HepG2 (cell line): Measurements from ENCODE around the gene GRB7. TPM values are rescaled to one million over a fixed set of nuclear protein-coding genes. Genes with fewer than 3 reads are reported as not detected.
A peak's percentile ranks its signal among the peaks of the same experiment; 100 is the strongest.

Experiments used
- AKAP8 ChIP-seq: sonication (generic); formaldehyde crosslinking; IDR thresholded peaks from 2 replicates; pipeline ENCODE4 v1.5.1; 2020; ENCODE audit warnings: mild to moderate bottlenecking, missing genetic modification reagents
- ATF6 ChIP-seq: sonication (generic); formaldehyde crosslinking; conservative IDR thresholded peaks from 2 replicates; pipeline ENCODE4 v1.4.0; 2020; ENCODE audit warnings: missing genetic modification reagents
- ELF4 ChIP-seq: sonication (generic); formaldehyde crosslinking; IDR thresholded peaks from 2 replicates; pipeline ENCODE4 v1.5.0; 2020; ENCODE audit warnings: missing genetic modification reagents, mild to moderate bottlenecking, moderate library complexity, borderline replicate concordance
- FOXM1 ChIP-seq: sonication (generic); formaldehyde crosslinking; IDR thresholded peaks from 2 replicates; pipeline ENCODE4 v1.5.0; 2020; ENCODE audit warnings: missing genetic modification reagents
- KDM1A ChIP-seq: IDR thresholded peaks from 2 replicates; pipeline ENCODE4 v1.6.1; 2016; ENCODE audit warnings: missing compliant biosample characterization
- MBD4 ChIP-seq: IDR thresholded peaks from 2 replicates; pipeline ENCODE4 v1.6.1; 2012; ENCODE audit warnings: low read length, inconsistent platforms, borderline replicate concordance
- NRL ChIP-seq: sonication (generic); formaldehyde crosslinking; IDR thresholded peaks from 2 replicates; pipeline ENCODE4 v1.5.0; 2020; ENCODE audit warnings: missing genetic modification reagents, mild to moderate bottlenecking, moderate library complexity, borderline replicate concordance
- PREB ChIP-seq: sonication (generic); formaldehyde crosslinking; IDR thresholded peaks from 2 replicates; pipeline ENCODE4 v1.4.0; 2020; ENCODE audit warnings: missing genetic modification reagents
- RAD21 ChIP-seq: fragments of 450-650 bp; formaldehyde crosslinking; IDR thresholded peaks from 2 replicates; pipeline ENCODE4 v1.5.0; 2020; ENCODE audit warnings: mild to moderate bottlenecking
- ZBTB33 ChIP-seq: sonication (generic); formaldehyde crosslinking; IDR thresholded peaks from 2 replicates; pipeline ENCODE4 v1.4.0; 2020; ENCODE audit warnings: missing genetic modification reagents
- ZFYVE20 ChIP-seq: sonication (generic); formaldehyde crosslinking; IDR thresholded peaks from 2 replicates; pipeline ENCODE4 v1.8.0; 2023; ENCODE audit warnings: low read depth, mild to moderate bottlenecking, moderate library complexity, missing genetic modification reagents, borderline replicate concordance
- ZNF335 ChIP-seq: sonication (generic); formaldehyde crosslinking; IDR thresholded peaks from 2 replicates; pipeline ENCODE4 v1.4.0; 2020; ENCODE audit warnings: missing genetic modification reagents
- ZNF407 ChIP-seq: sonication (generic); formaldehyde crosslinking; IDR thresholded peaks from one replicate; pipeline ENCODE4 v1.5.1; 2020; ENCODE audit warnings: mild to moderate bottlenecking, missing genetic modification reagents; ENCODE audit errors: not compliant biosample characterization
- polyA plus RNA-seq, 8 experiments: library from polyadenylated mRNA; depleted of rRNA in 3 of 8; stranded (reverse) in 7 of 8; unstranded in 1 of 8; fragments of >200 nt; fragmentation: Illumina TruSeq in 4 of 8; extraction: Trizol in 4 of 8; gene quantifications; 2 replicates each; pipeline versions ENCODE4 v1.2.1 to v1.2.3, GENCODE V29; 2011 to 2016; ENCODE audit warnings: low read depth in 4 of 8, missing spikeins in 1 of 8, mixed read lengths in 1 of 8; ENCODE audit not compliant: insufficient read depth in 1 of 8
- total RNA-seq, 5 experiments: library from RNA; depleted of rRNA; stranded (reverse); fragments of >200 nt; fragmentation: Illumina TruSeq; extraction: Trizol; gene quantifications; 2 replicates each; pipeline ENCODE4 v1.2.3, GENCODE V29; 2016; ENCODE audit warnings: low read depth in 1 of 5

GRB7 gene
- total and polyA plus RNA-seq, 2 of the 13 experiments (the other 11 are each of a cell fraction or from before 2014, with no cell fraction given), result 60.2 to 77.7 TPM

GRCh38 chr17:39736319-39737165 lies 1.2 kb upstream of the GRB7 start (continued):
- TF ChIP-seq ZNF407 (CRISPR knock-in tag) (no peak), ATF6 (CRISPR knock-in tag) (no peak), KDM1A (CRISPR knock-in tag) (peak; percentile 87; the same call in 1 of the 2 replicates), MBD4 (no peak), ZFYVE20 (CRISPR knock-in tag) (no peak), PREB (CRISPR knock-in tag) (no peak), ZNF335 (no peak), FOXM1 (CRISPR knock-in tag) (no peak), NRL (CRISPR knock-in tag) (no peak), RAD21 (CRISPR knock-in tag) (0 out of 2 replicates have a peak, but pooled peaks have one; percentile 7), ZBTB33 (CRISPR knock-in tag) (peak; percentile 37; the same call in 1 of the 2 replicates), AKAP8 (no peak; the same call in 1 of the 2 replicates), ELF4 (CRISPR knock-in tag) (no peak)
